ENCODE results near the gene TMEM179B. TPM values are rescaled to one million over a fixed set of nuclear protein-coding genes. Genes with fewer than 3 reads are reported as not detected.

TMEM179B gene
- total and polyA plus RNA-seq, 2 donors (not counting 1 experiment from before 2014, with no cell fraction given): 41.9 to 69.5 TPM

- Histone ChIP-seq H3K9ac (ENCODE audit: insufficient read depth, low read length) (no peak overlapping the region), H3K9me3 (ENCODE audit: control insufficient read depth, insufficient read depth, low read depth, low read length) (no peaks in the 10 kb centered on the region), H3K27me3 (ENCODE audit: control insufficient read depth, insufficient read depth, low read length) (no peaks in the 10 kb centered on the region), H2AFZ (ENCODE audit: low read length) (no peak overlapping the region), H4K20me1 (ENCODE audit: control insufficient read depth, extremely low read depth, insufficient read depth, low read length) (no peaks in the 10 kb centered on the region), H3K79me2 (ENCODE audit: control insufficient read depth, insufficient read depth, low read length) (peaks cover 12% of the 10 kb centered on the region), H3K4me3 (replicated peaks in 1 of 4; ENCODE audit: control extremely low read depth in 1 of 4, insufficient read depth in 1 of 4, low read depth in 3 of 4, low read length in 4 of 4) (no peak overlapping the region), H3K4me2 (ENCODE audit: extremely low read depth, insufficient read depth, low read length) (no peak overlapping the region), H3K4me1 (ENCODE audit: control insufficient read depth, extremely low read depth, insufficient read depth, low read length) (peaks cover 3% of the 10 kb centered on the region), H3K36me3 (ENCODE audit: control insufficient read depth, insufficient read depth, low read length) (peaks cover 10% of the 10 kb centered on the region), H3K27ac (ENCODE audit: insufficient read depth, low read length) (no peak overlapping the region)
- no peak for TF ChIP-seq CTCF (conservative IDR thresholded peaks at IDR 0.05 in 1 of 2, IDR thresholded peaks at IDR 0.05 in 1 of 2; ENCODE audit: low read depth in 1 of 2, low read length in 2 of 2)
- no peak for TF ChIP-seq EZH2 (IDR thresholded peaks at IDR 0.05; ENCODE audit: low read length, missing control alignments)
- no peak for DNase-seq (ENCODE audit: low read depth in 2 of 2)
Measured at GRCh38 chr11:62775646-62776045, 11.6 kb upstream of the TMEM179B start.

- H4K20me1 ChIP-seq (ENCODE audit: control insufficient read depth, extremely low read depth, insufficient read depth, low read length): no peaks in the 10 kb centered on the region
- DNase-seq (ENCODE audit: low read depth in 2 of 2): no peak
- H3K9me3 ChIP-seq (ENCODE audit: control insufficient read depth, insufficient read depth, low read depth, low read length): no peaks in the 10 kb centered on the region
- no peak overlapping the region for H3K9ac ChIP-seq (ENCODE audit: insufficient read depth, low read length)
- no peaks in the 10 kb centered on the region for H3K4me1 ChIP-seq (ENCODE audit: control insufficient read depth, extremely low read depth, insufficient read depth, low read length)
- TF ChIP-seq CTCF (conservative IDR thresholded peaks at IDR 0.05 in 1 of 2, IDR thresholded peaks at IDR 0.05 in 1 of 2; ENCODE audit: low read depth in 1 of 2, low read length in 2 of 2): no peak
- no peak for TF ChIP-seq EZH2 (IDR thresholded peaks at IDR 0.05; ENCODE audit: low read length, missing control alignments)
- no peak overlapping the region for H3K27ac ChIP-seq (ENCODE audit: insufficient read depth, low read length)
- no peaks in the 10 kb centered on the region for H3K27me3 ChIP-seq (ENCODE audit: control insufficient read depth, insufficient read depth, low read length)
- H3K4me2 ChIP-seq (ENCODE audit: extremely low read depth, insufficient read depth, low read length): no peak overlapping the region
- no peak overlapping the region for H3K4me3 ChIP-seq (replicated peaks in 1 of 4; ENCODE audit: control extremely low read depth in 1 of 4, insufficient read depth in 1 of 4, low read depth in 3 of 4, low read length in 4 of 4)
- H3K36me3 ChIP-seq (ENCODE audit: control insufficient read depth, insufficient read depth, low read length): peaks cover 13% of the 10 kb centered on the region
- no peak overlapping the region for H2AFZ ChIP-seq (ENCODE audit: low read length)
- H3K79me2 ChIP-seq (ENCODE audit: control insufficient read depth, insufficient read depth, low read length): peaks cover 7% of the 10 kb centered on the region
Measured at GRCh38 chr11:62777389-62777788, 9.8 kb upstream of the TMEM179B start.

GRCh38 chr11:62778441-62778840 is 8.8 kb upstream of the TMEM179B start:
- H4K20me1 ChIP-seq (ENCODE audit: control insufficient read depth, extremely low read depth, insufficient read depth, low read length): no peaks in the 10 kb centered on the region
- no peak overlapping the region for H3K27ac ChIP-seq (ENCODE audit: insufficient read depth, low read length)
- no peaks in the 10 kb centered on the region for H3K27me3 ChIP-seq (ENCODE audit: control insufficient read depth, insufficient read depth, low read length)
- no peak for TF ChIP-seq EZH2 (IDR thresholded peaks at IDR 0.05; ENCODE audit: low read length, missing control alignments)
- TF ChIP-seq CTCF (conservative IDR thresholded peaks at IDR 0.05 in 1 of 2, IDR thresholded peaks at IDR 0.05 in 1 of 2; ENCODE audit: low read depth in 1 of 2, low read length in 2 of 2): no peak
- no peak overlapping the region for H3K9ac ChIP-seq (ENCODE audit: insufficient read depth, low read length)
- no peak overlapping the region for H2AFZ ChIP-seq (ENCODE audit: low read length)
- H3K79me2 ChIP-seq (ENCODE audit: control insufficient read depth, insufficient read depth, low read length): peaks cover 4% of the 10 kb centered on the region
- H3K36me3 ChIP-seq (ENCODE audit: control insufficient read depth, insufficient read depth, low read length): peaks cover 17% of the 10 kb centered on the region
- H3K4me1 ChIP-seq (ENCODE audit: control insufficient read depth, extremely low read depth, insufficient read depth, low read length): no peaks in the 10 kb centered on the region
- DNase-seq (ENCODE audit: low read depth in 2 of 2): no peak
- H3K4me3 ChIP-seq (replicated peaks in 1 of 4; ENCODE audit: control extremely low read depth in 1 of 4, insufficient read depth in 1 of 4, low read depth in 3 of 4, low read length in 4 of 4): no peak overlapping the region
- no peaks in the 10 kb centered on the region for H3K9me3 ChIP-seq (ENCODE audit: control insufficient read depth, insufficient read depth, low read depth, low read length)
- H3K4me2 ChIP-seq (ENCODE audit: extremely low read depth, insufficient read depth, low read length): no peak overlapping the region

All from fibroblast of lung (primary cell).